ENCODE data around the gene CRABP1.

Gene CRABP1

GRCh38 chr15:78341057-78341987 is 1.2 kb downstream of the CRABP1 start:
- intact Hi-C loops (cut with DNase I; ENCODE audit: low total_unique reads), result no loop called here
- Histone ChIP-seq H3K9me3 (no peaks in the 10 kb centered on the region), H3K27me3 (peaks cover 0 to 92% of the 10 kb centered on the region in 2 donors), H3K27ac (no peak overlapping the region), H3K36me3 (no peaks in the 10 kb centered on the region), H3K4me1 (peaks cover 0 to 13% (median 2%) of the 10 kb centered on the region in 4 donors), H3K4me3 (no peak overlapping the region)
- no peak for TF ChIP-seq CTCF (IDR thresholded peaks at IDR 0.05)
- no peak for DNase-seq

- no peak for DNase-seq
- intact Hi-C loops (cut with DNase I; ENCODE audit: low total_unique reads), result no loop called here
- peaks cover 0 to 13% (median 2%) of the 10 kb centered on the region in 4 donors for H3K4me1 ChIP-seq
- peaks cover 0 to 89% of the 10 kb centered on the region in 2 donors for H3K27me3 ChIP-seq
- no peaks in the 10 kb centered on the region for H3K36me3 ChIP-seq
- H3K4me3 ChIP-seq, result no peak overlapping the region
- H3K9me3 ChIP-seq, result no peaks in the 10 kb centered on the region
- no peak for TF ChIP-seq CTCF (IDR thresholded peaks at IDR 0.05)
- H3K27ac ChIP-seq, result no peak overlapping the region
Measured at GRCh38 chr15:78342021-78342420, 1.9 kb downstream of the CRABP1 start.

GRCh38 chr15:78343276-78344060 is 3.3 kb downstream of the CRABP1 start:
- no peak for DNase-seq
- Histone ChIP-seq H3K4me1 (peaks cover 0 to 13% (median 2%) of the 10 kb centered on the region in 4 donors), H3K27me3 (peaks cover 0 to 78% of the 10 kb centered on the region in 2 donors), H3K27ac (no peak overlapping the region), H3K9me3 (no peaks in the 10 kb centered on the region), H3K4me3 (no peak overlapping the region), H3K36me3 (no peaks in the 10 kb centered on the region)
- no peak for TF ChIP-seq CTCF (IDR thresholded peaks at IDR 0.05)
- intact Hi-C loops (cut with DNase I; ENCODE audit: low total_unique reads), result no loop called here

- DNase-seq, result no peak
- Histone ChIP-seq H3K36me3 (no peaks in the 10 kb centered on the region), H3K27me3 (peaks cover 0 to 74% of the 10 kb centered on the region in 2 donors), H3K27ac (no peak overlapping the region), H3K9me3 (no peaks in the 10 kb centered on the region), H3K4me1 (peaks cover 0 to 7% (median 0%) of the 10 kb centered on the region in 4 donors), H3K4me3 (no peak overlapping the region)
- intact Hi-C loops (cut with DNase I; ENCODE audit: low total_unique reads), result no loop called here
- TF ChIP-seq CTCF (IDR thresholded peaks at IDR 0.05), result no peak
Measured at GRCh38 chr15:78345396-78346125, 5.4 kb downstream of the CRABP1 start.
